ENCODE data around the gene RET. TPM values are rescaled to one million over a fixed set of nuclear protein-coding genes. Genes with fewer than 3 reads are reported as not detected.

Gene RET
- total RNA-seq, 1 experiment from 2014 or later: 0.04 TPM

DNA sequence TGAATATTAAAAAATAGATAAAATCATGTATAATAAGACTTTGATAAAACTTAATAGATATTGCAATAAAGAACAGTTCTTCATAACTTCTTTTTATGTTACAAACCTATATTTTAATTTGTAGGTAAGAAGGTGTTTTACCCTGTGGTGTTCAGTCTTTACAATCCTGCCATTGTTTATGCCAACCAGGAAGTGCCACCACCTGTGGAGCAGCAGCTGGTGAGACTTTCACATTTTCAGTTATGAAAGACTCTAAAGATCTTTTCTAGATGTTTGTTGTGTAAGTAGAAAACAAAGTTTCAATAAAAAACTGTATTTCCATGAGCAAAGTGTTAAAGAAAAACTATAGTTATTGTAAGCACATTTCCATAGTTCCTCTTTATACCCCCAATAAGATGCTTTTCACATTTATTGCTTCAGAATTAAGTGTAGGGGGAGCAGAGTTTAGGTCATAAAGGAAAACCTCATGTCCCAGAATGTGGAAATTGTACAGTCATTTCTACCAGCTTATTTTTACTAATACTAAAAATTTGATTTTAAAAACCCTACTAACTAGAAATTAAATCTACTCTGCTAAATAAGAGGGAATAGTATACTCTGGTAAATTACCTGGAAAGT is 90.1 kb downstream of the RET start:
- DNase-seq (ENCODE audit: low spot score): no peak

DNA sequence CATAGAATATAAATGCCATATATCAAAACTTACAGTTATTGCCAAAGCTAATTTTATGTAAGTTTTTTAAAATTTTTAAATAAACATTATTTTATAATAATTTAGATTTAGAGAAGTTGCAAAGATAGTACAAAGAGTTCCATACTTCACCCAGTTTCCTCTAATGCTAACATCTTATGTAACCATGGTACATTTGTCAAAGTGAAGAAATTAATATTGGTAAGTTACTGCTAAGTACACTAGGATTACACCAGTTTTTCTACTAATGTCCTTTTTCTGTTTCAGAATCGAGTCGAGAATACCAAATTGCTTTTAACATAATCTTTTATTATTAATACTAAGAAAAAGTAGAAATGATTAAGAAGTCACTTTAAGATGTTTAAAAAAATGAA is 90.6 kb downstream of the RET start:
- no peak for DNase-seq (ENCODE audit: low spot score)

DNA sequence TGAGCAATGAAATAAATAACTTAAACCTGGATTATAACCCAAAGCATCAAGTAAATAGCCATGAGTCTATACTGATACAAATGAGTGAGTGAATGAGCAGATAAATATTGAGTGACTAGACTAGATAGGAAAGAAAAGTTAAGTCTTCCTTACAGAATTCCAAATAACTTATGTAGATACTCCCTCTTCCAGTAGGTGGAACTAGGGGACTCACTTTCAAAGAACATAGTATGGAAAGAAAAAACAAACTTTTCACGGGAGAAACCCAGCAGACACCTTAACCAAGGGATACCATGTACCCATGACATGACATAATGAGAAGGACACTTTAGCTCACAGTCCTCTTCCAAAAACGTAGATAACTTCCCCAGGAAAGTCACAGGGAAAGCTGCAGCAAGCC is 93.6 kb downstream of the RET start:
- DNase-seq (ENCODE audit: low spot score): no peak

DNA sequence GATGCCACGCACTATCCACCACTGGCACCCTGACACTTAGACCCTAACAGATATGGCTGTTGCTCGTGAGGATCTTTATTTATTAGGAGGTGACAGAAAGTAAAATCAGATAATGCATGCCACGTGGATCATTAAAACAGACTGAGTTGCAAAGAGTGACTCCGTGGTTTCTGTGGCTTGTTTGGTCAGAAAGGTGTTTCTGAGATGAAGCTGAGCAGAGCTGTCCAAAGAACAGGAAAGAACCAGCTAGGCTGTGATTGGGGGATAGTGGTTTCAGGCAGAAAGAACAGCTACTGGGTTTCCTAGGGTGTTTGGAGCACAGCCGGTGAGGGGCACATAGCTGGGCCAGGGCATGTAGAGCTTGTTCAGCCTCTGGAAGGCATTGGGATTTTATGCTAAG is 95.8 kb downstream of the RET start:
- DNase-seq (ENCODE audit: low spot score): no peak

DNA sequence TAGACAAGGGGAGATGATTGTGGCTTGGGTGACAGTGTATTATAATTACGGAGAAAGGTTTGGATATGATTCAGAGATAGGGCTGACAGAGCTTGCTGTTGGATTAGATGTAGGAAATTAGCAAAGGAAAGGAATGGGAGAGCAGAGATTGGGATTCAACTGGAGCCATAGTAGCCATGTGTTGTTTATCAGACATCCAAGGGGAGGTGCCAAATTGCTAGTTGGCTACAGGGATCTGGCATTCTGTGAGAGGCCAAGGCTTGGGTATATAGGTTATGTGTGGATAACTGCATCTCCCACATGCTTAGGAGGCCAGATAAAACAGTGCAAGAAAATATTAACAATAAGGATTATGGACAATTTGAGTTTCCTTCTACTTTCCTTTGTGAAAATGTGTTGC is 96.3 kb downstream of the RET start:
- DNase-seq (ENCODE audit: low spot score): no peak

DNA sequence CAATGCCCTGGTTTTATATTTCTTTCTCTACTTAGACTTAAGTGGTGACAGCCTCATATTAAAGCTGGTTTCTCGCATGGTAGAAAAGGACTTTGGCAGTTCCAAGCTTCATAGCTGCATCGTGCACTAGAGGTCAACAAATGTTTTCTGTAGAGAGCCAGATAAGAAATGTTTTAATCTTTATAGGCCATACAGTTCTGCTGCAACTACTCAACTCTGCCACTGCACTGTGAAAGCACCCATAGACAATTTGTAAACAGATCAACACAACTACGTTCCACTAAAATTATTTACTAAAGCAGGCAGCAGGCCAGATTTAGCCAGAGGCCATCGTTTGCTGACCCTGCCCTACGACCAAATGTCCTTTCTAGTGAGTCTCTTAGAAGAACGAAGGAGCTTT is 98.1 kb downstream of the RET start:
- no peak for DNase-seq (ENCODE audit: low spot score)

DNA sequence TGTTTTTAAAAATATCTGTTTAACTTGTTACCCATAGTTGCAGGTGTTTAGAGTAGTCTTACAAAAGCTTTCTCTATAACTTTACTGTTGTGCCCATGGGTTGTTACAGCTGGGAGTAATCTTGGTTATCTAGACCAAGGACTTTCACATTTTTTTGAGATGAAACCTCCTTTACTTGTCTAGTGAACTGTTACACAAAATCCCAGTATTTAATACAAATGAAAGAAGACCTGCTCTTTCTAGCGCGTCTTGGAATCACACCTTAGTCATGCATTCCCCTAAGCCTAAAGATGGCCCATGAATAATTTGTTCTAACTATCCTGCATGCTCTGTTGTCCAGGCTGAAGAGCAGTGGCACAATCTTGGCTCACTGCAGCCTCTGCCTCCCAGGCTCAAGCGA is 99.4 kb downstream of the RET start:
- no peak for DNase-seq (ENCODE audit: low spot score)

DNA sequence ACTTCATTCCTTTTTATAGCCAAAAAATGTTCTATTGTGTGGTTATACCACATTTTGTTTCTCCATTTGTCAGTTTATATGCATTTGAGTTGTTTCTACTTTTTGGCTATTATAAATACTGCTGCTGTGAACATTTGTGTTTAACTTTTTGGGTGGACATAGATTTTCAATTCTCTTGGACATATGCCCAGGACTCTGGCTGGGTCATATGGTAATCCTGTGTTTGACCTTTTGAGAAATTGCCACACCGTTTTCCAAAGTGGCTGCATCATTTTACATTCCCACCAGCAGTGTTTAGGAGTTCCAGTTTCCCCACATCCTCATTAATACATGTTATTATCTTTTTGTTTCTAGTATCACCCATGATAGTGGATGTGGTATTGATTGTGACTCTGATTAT is 100.7 kb downstream of the RET start:
- DNase-seq (ENCODE audit: low spot score): no peak

Other genes starting within 250 kb of the RET start
- 1.6 and 3.9 TPM in 2 replicates for gene CSGALNACT2, start 61.4 kb downstream of the RET start, total RNA-seq (2014; rRNA removed; shearing (Covaris generic))
- not detected in 2 replicates for gene RASGEF1A, start 190.0 kb downstream of the RET start, total RNA-seq (2014; rRNA removed; shearing (Covaris generic))